ENCODE results near the gene GDF3. TPM values are rescaled to one million over a fixed set of nuclear protein-coding genes. Genes with fewer than 3 reads are reported as not detected.

Gene GDF3
- polyA plus RNA-seq, 2 of the 4 experiments (the other 2 are of a cell fraction), result not detected

DNA sequence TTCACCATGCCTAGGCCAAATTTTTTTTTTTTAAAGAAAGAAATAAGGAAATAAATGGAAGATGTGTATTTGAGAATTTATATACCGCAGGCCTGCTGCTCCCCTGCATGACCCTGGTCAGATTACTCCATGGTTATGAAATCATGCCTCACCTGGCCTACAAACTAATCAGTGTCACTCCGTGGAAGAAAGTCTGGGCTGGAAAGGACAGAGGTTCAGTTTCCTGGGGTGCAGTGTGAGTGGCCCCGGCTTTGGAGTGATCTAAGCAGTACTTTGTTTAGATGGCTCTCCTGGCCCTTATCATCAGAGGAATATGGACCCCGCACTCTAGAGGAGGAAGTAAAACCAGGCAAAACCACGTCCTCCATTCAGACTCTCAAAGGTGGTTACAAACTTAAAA, 39.5 kb downstream of the GDF3 start:
- no peak for DNase-seq (ENCODE audit: low read depth in 1 of 2, low spot score in 1 of 2)
- ChIA-PET POLR2A (no interaction called here), CTCF (interaction anchor here (0.6 to 3.9 kb wide), 4 partner anchors 10 to 68 kb away, joined by 3 to 23 read pairs (median 6); no protein-coding TSS in a partner anchor)
- no peak for FAIRE-seq
- Histone ChIP-seq H3K4me2 (no peak overlapping the region), H3K4me1 (no peaks in the 10 kb centered on the region), H3K9me3 (no peaks in the 10 kb centered on the region), H3K27ac (no peak overlapping the region), H3K4me3 (no peak overlapping the region)
- no peak for ATAC-seq
- TF ChIP-seq KDM1A (IDR thresholded peaks at IDR 0.05; ENCODE audit: low read depth) (no peak), MAZ (IDR thresholded peaks at IDR 0.05; ENCODE audit: borderline replicate concordance, low read depth, low read length) (no peak)
- 48% methylated on average over 5 of the region's 5 CpGs for WGBS (ENCODE audit: missing lambda C conversion rate)

DNA sequence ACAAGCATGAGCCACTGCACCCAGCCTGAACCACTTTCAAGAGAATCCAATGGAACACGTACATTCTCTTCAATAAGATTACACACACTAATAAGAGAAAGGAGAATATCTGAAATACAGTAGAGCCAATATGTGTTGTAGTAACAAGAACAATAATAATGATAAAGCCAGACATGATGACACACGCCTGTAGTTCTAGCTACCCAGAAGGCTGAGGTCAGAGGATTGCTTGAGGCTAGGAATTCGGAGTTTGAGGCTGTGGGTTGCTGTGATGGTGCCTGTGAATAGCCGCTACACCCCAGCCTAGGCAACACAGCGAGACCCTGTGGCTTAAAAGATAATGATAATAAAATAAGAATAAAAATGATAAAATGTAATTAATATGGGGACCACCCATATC, 45.5 kb downstream of the GDF3 start:
- ATAC-seq, result no peak
- Histone ChIP-seq H3K4me3 (no peak overlapping the region), H3K4me2 (no peak overlapping the region), H3K9me3 (no peaks in the 10 kb centered on the region), H3K4me1 (no peaks in the 10 kb centered on the region), H3K27ac (no peak overlapping the region)
- CTCF ChIA-PET, result interaction anchor here (1.1 to 2.7 kb wide), 5 partner anchors 9 to 430 kb away, joined by 3 to 10 read pairs (median 6); no protein-coding TSS in a partner anchor
- no peak for DNase-seq (ENCODE audit: low read depth in 1 of 2, low spot score in 1 of 2)
- no peak for FAIRE-seq
- POLR2A ChIA-PET, result no interaction called here
- TF ChIP-seq ELK1 (IDR thresholded peaks at IDR 0.05; ENCODE audit: low read depth, low read length) (no peak), HOXB13 (CRISPR knock-in tag; IDR thresholded peaks at IDR 0.05; ENCODE audit: low read depth) (no peak), TFCP2L1 (CRISPR knock-in tag; IDR thresholded peaks at IDR 0.05) (no peak), POLR2AphosphoS2 (conservative IDR thresholded peaks at IDR 0.05; ENCODE audit: low read length) (no peak), KDM5A (IDR thresholded peaks at IDR 0.05) (no peak), FOXS1 (CRISPR knock-in tag; IDR thresholded peaks at IDR 0.05) (no peak), NFE2L2 (conservative IDR thresholded peaks at IDR 0.05; ENCODE audit: low read length) (no peak), EHMT2 (IDR thresholded peaks at IDR 0.05; ENCODE audit: low read depth) (no peak), SMC3 (IDR thresholded peaks at IDR 0.05) (no peak)
- WGBS (ENCODE audit: missing lambda C conversion rate), result 52% methylated on average over 5 of the region's 5 CpGs

GRCh38 chr12:7647071-7647470, 48.5 kb downstream of the GDF3 start:
- FAIRE-seq (no peak), ATAC-seq (no peak), DNase-seq (ENCODE audit: low read depth in 1 of 2, low spot score in 1 of 2) (no peak)
- TF ChIP-seq POLR2AphosphoS2 (conservative IDR thresholded peaks at IDR 0.05; ENCODE audit: low read length), result no peak
- TF ChIP-seq, protein P1, sequence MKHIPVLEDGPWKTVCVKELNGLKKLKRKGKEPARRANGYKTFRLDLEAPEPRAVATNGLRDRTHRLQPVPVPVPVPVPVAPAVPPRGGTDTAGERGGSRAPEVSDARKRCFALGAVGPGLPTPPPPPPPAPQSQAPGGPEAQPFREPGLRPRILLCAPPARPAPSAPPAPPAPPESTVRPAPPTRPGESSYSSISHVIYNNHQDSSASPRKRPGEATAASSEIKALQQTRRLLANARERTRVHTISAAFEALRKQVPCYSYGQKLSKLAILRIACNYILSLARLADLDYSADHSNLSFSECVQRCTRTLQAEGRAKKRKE (CRISPR knock-in tag; IDR thresholded peaks at IDR 0.05; ENCODE audit: low read depth), result no peak
- TF ChIP-seq HOXB13 (CRISPR knock-in tag; IDR thresholded peaks at IDR 0.05; ENCODE audit: low read depth), result no peak
- no peak for TF ChIP-seq MAZ (IDR thresholded peaks at IDR 0.05; ENCODE audit: borderline replicate concordance, low read depth, low read length)
- no peak for TF ChIP-seq HOXA7 (CRISPR knock-in tag; IDR thresholded peaks at IDR 0.05)
- TF ChIP-seq PBX3 (IDR thresholded peaks at IDR 0.05), result no peak
- TF ChIP-seq EP300 (IDR thresholded peaks at IDR 0.05), result no peak
- TF ChIP-seq RARB (CRISPR knock-in tag; IDR thresholded peaks at IDR 0.05), result no peak
- no peak for TF ChIP-seq RNF2 (IDR thresholded peaks at IDR 0.05; ENCODE audit: borderline replicate concordance, low read depth)
- TF ChIP-seq, protein P2, sequence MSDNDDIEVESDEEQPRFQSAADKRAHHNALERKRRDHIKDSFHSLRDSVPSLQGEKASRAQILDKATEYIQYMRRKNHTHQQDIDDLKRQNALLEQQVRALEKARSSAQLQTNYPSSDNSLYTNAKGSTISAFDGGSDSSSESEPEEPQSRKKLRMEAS (IDR thresholded peaks at IDR 0.05), result no peak
- no peak for TF ChIP-seq HOXB5 (CRISPR knock-in tag; IDR thresholded peaks at IDR 0.05)
- TF ChIP-seq FOSB (CRISPR knock-in tag; IDR thresholded peaks at IDR 0.05), result no peak
- no peak for TF ChIP-seq NFE2L2 (conservative IDR thresholded peaks at IDR 0.05; ENCODE audit: low read length)
- no peak for TF ChIP-seq CHD4 (IDR thresholded peaks at IDR 0.05; ENCODE audit: borderline replicate concordance)
- TF ChIP-seq, protein P3, sequence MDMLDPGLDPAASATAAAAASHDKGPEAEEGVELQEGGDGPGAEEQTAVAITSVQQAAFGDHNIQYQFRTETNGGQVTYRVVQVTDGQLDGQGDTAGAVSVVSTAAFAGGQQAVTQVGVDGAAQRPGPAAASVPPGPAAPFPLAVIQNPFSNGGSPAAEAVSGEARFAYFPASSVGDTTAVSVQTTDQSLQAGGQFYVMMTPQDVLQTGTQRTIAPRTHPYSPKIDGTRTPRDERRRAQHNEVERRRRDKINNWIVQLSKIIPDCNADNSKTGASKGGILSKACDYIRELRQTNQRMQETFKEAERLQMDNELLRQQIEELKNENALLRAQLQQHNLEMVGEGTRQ (IDR thresholded peaks at IDR 0.05), result no peak
- TF ChIP-seq EHMT2 (IDR thresholded peaks at IDR 0.05; ENCODE audit: low read depth), result no peak
- TF ChIP-seq FOXS1 (CRISPR knock-in tag; IDR thresholded peaks at IDR 0.05), result no peak
- no peak for TF ChIP-seq ZSCAN20 (CRISPR knock-in tag; IDR thresholded peaks at IDR 0.05)
- Histone ChIP-seq H3K4me3 (no peak overlapping the region), H3K9me3 (no peaks in the 10 kb centered on the region), H3K27ac (no peak overlapping the region), H3K4me2 (no peak overlapping the region), H3K4me1 (no peaks in the 10 kb centered on the region)
- POLR2A ChIA-PET, result no interaction called here
- 42% methylated on average over 1 of the region's 1 CpG for WGBS (ENCODE audit: missing lambda C conversion rate)
- CTCF ChIA-PET, result interaction anchor here (0.7 to 2.1 kb wide), 9 partner anchors 8 to 502 kb away, joined by 3 to 10 read pairs (median 4); no protein-coding TSS in a partner anchor
